OCI-LY7 (cell line): Measurements from ENCODE around the gene FSHR. TPM values are rescaled to one million over a fixed set of nuclear protein-coding genes. Genes with fewer than 3 reads are reported as not detected.

Experiments used
- BruUV-seq: library from RNA; stranded (reverse); fragments of 400-500 nt; replicated peaks from 2 replicates; lab custom pipeline; 2021; lab: Mats Ljungman, UMichigan
- CTCF ChIA-PET: fragments of 300-600 bp; sonication (Branson Sonifier 250); formaldehyde crosslinking; loops from one replicate; lab custom pipeline; 2022; ENCODE audit warnings: antibody characterized with exemption; ENCODE audit not compliant: unreplicated experiment; lab: Charles Lee
- POLR2A ChIA-PET: fragments of 300-600 bp; sonication (Branson Sonifier 250); formaldehyde crosslinking; loops from one replicate; lab custom pipeline; 2022; ENCODE audit warnings: antibody characterized with exemption; lab: Charles Lee
- DNase-seq: peaks from one replicate; pipeline ENCODE4 v3.0.0-alpha.2; 2015; ENCODE audit warnings: low spot score
- H2AFZ ChIP-seq: fragments of 200-600 bp; sonication (generic), shearing (Covaris generic); 2 replicates; pipeline ENCODE4 v1.6.1; 2014; ENCODE audit warnings: mild to moderate bottlenecking, antibody characterized with exemption, low read length, moderate library complexity
- H3K27ac ChIP-seq: fragments of 200-600 bp; sonication (generic); 2 replicates; pipeline ENCODE4 v1.5.1; 2014; ENCODE audit warnings: mixed run types, low read depth, mild to moderate bottlenecking, moderate library complexity, low read length, inconsistent platforms; ENCODE audit not compliant: poor library complexity, severe bottlenecking
- H3K36me3 ChIP-seq: fragments of 200-600 bp; sonication (generic); 2 replicates; pipeline ENCODE4 v1.6.1; 2014; ENCODE audit warnings: mild to moderate bottlenecking, antibody characterized with exemption, low read length, moderate library complexity, mixed read lengths; ENCODE audit not compliant: insufficient read depth
- H3K4me1 ChIP-seq: fragments of 200-600 bp; sonication (generic); 2 replicates; pipeline ENCODE4 v1.5.1; 2014; ENCODE audit warnings: mild to moderate bottlenecking, low read length; ENCODE audit not compliant: insufficient read depth, poor library complexity, severe bottlenecking
- H3K4me2 ChIP-seq: fragments of 200-600 bp; sonication (generic); 2 replicates; pipeline ENCODE4 v1.6.1; 2014; ENCODE audit warnings: mild to moderate bottlenecking, low read length
- H3K4me3 ChIP-seq: fragments of 200-600 bp; sonication (generic); 2 replicates; pipeline ENCODE4 v1.5.1; 2014; ENCODE audit warnings: mild to moderate bottlenecking, low read depth, low read length; ENCODE audit not compliant: poor library complexity, severe bottlenecking
- H3K79me2 ChIP-seq: fragments of 200-600 bp; sonication (generic); 2 replicates; pipeline ENCODE4 v1.6.1; 2016; ENCODE audit warnings: low read depth, mild to moderate bottlenecking, low read length, moderate library complexity, mixed read lengths; ENCODE audit not compliant: insufficient read depth
- H3K9me2 ChIP-seq: fragments of 200-600 bp; sonication (generic); 2 replicates; pipeline ENCODE4 v1.6.1; 2016; ENCODE audit warnings: mild to moderate bottlenecking, low read length, mixed read lengths; ENCODE audit not compliant: insufficient read depth
- H3K9me3 ChIP-seq: fragments of 200-600 bp; sonication (generic); 2 replicates; pipeline ENCODE4 v1.6.1; 2014; ENCODE audit warnings: mild to moderate bottlenecking, mixed run types, low read length, mixed read lengths
- H4K20me1 ChIP-seq: fragments of 200-600 bp; sonication (generic); 2 replicates; pipeline ENCODE4 v1.6.1; 2014; ENCODE audit warnings: mild to moderate bottlenecking, antibody characterized with exemption, low read length, moderate library complexity, mixed read lengths; ENCODE audit not compliant: insufficient read depth
- EZH2phosphoT487 ChIP-seq: fragments of 200-600 bp; sonication (generic); IDR thresholded peaks from 2 replicates; pipeline ENCODE4 v1.6.1; 2018; ENCODE audit warnings: low read depth, borderline replicate concordance, mild to moderate bottlenecking, mixed run types, antibody characterized with exemption, low read length, moderate library complexity, mixed read lengths
- intact Hi-C: fragments of 100-400 bp; cut with micrococcal nuclease; formaldehyde crosslinking; loops from one replicate; pipeline ENCODE4 v1.10.0; 2022; ENCODE audit not compliant: unreplicated experiment
- total RNA-seq, 2 experiments: library from RNA; depleted of rRNA in 1 of 2; stranded (reverse); fragments of >200 nt in 1 of 2; shearing (Covaris generic) in 1 of 2; gene quantifications; 2 replicates each; pipeline ENCODE4 v1.2.3, GENCODE V29; 2014 to 2022
- TF ChIP-seq, protein P1 (sequence below): fragments of 200-600 bp; sonication (generic); conservative IDR thresholded peaks from 2 replicates; pipeline ENCODE4 v1.5.1; 2014; ENCODE audit warnings: mild to moderate bottlenecking, antibody characterized with exemption, low read length, moderate library complexity, mixed read lengths

FSHR gene
- total RNA-seq, 2 experiments from 2014 or later, result not detected

DNA sequence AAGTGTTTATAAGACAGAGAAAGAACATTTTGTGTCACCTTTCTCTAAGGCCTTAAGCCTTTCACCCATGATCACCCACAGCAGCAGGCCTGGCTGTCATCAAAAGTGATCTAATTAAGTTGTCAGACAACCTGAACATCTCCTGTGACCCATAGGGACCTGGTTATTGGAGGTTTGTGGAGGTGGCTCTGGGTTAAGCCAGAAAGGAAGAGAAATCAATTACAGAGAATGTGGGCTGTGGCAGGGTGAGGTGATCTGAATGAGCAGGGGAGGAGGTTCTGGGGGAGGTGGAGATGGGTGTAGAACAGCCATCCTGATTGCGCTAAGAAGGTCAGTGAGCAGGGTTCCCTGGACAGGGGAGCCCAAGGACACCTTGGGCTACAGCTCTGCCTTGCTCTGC lies 170.8 kb downstream of the FSHR start:
- no peaks in the 10 kb centered on the region for H3K79me2 ChIP-seq
- H3K4me3 ChIP-seq, result no peak overlapping the region
- no TSS peak for BruUV-seq
- intact Hi-C loops, result no loop called here
- H4K20me1 ChIP-seq, result no peaks in the 10 kb centered on the region
- no peaks in the 10 kb centered on the region for H3K9me2 ChIP-seq
- no peaks in the 10 kb centered on the region for H3K36me3 ChIP-seq
- H3K27ac ChIP-seq, result no peak overlapping the region
- no peak overlapping the region for H2AFZ ChIP-seq
- H3K9me3 ChIP-seq, result no peaks in the 10 kb centered on the region
- no peaks in the 10 kb centered on the region for H3K4me1 ChIP-seq
- DNase-seq, result no peak
- no peak for TF ChIP-seq EZH2phosphoT487
- TF ChIP-seq, protein P1, sequence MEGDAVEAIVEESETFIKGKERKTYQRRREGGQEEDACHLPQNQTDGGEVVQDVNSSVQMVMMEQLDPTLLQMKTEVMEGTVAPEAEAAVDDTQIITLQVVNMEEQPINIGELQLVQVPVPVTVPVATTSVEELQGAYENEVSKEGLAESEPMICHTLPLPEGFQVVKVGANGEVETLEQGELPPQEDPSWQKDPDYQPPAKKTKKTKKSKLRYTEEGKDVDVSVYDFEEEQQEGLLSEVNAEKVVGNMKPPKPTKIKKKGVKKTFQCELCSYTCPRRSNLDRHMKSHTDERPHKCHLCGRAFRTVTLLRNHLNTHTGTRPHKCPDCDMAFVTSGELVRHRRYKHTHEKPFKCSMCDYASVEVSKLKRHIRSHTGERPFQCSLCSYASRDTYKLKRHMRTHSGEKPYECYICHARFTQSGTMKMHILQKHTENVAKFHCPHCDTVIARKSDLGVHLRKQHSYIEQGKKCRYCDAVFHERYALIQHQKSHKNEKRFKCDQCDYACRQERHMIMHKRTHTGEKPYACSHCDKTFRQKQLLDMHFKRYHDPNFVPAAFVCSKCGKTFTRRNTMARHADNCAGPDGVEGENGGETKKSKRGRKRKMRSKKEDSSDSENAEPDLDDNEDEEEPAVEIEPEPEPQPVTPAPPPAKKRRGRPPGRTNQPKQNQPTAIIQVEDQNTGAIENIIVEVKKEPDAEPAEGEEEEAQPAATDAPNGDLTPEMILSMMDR, result no peak
- ChIA-PET CTCF (no interaction called here), POLR2A (interaction anchor here (0.6 kb wide), 1 partner anchor 338 kb away, joined by 3 read pairs; no protein-coding TSS in a partner anchor)
- H3K4me2 ChIP-seq, result no peak overlapping the region

DNA sequence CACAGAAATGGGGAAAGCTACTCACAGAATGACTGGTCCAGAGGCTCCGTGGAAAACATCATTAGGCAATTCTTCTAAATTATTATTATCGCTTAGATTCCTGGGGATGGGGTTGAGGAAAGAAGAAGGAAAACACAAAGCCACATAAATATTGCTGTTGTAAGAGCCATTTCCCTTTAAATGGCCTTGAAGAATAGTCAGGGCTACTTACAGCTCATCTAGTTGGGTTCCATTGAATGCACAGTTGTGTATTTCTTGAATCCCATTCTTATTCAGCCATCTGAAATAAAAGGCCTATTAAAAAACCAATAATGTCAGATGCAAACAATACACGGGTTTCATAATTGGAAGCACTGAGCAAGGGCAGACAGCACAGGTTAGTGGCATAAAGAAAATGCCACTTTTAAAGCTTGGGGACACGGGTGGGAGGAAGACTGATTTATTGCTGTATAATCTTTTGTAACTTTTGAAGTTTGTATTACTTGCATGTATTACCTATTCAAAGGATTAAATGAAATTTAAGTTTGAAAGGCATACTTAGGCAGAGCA lies 171.4 kb downstream of the FSHR start:
- Histone ChIP-seq H2AFZ (no peak overlapping the region), H3K4me2 (no peak overlapping the region), H3K9me3 (no peaks in the 10 kb centered on the region), H3K36me3 (no peaks in the 10 kb centered on the region), H3K9me2 (no peaks in the 10 kb centered on the region), H3K4me1 (no peaks in the 10 kb centered on the region), H4K20me1 (no peaks in the 10 kb centered on the region), H3K27ac (no peak overlapping the region), H3K4me3 (no peak overlapping the region), H3K79me2 (no peaks in the 10 kb centered on the region)
- CTCF ChIA-PET, result no interaction called here
- BruUV-seq, result no TSS peak
- POLR2A ChIA-PET, result no interaction called here
- intact Hi-C loops, result no loop called here
- no peak for DNase-seq
- no peak for TF ChIP-seq EZH2phosphoT487
- TF ChIP-seq, protein P1, result no peak

DNA sequence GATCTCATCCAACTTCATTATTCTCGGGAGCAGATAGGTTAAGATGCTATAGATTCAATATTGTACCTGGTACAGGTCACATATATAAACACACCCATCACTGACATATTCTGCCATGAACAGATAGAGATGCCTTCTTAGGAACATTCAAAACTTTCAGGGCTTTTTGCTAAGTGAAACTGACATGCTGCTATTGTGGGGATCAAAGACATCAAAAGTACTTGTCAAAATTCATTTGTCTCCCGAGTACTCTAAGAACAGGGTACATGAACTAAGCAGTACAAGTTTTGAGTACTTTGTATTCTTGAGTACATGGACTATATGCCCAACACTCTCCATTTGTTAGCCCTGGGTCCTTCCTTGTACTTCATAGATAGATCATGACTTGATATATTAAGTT lies 173.5 kb downstream of the FSHR start:
- no TSS peak for BruUV-seq

More for the DNA sequence above, 173.5 kb downstream of the FSHR start:
- H4K20me1 ChIP-seq, result no peaks in the 10 kb centered on the region
- intact Hi-C loops, result no loop called here
- CTCF ChIA-PET, result no interaction called here
- no peaks in the 10 kb centered on the region for H3K9me2 ChIP-seq
- no peak for DNase-seq
- no peak for TF ChIP-seq EZH2phosphoT487
- TF ChIP-seq, protein P1, result no peak
- H3K79me2 ChIP-seq, result no peaks in the 10 kb centered on the region
- no peak overlapping the region for H2AFZ ChIP-seq
- no peak overlapping the region for H3K27ac ChIP-seq
- POLR2A ChIA-PET, result no interaction called here
- H3K9me3 ChIP-seq, result no peaks in the 10 kb centered on the region
- H3K4me2 ChIP-seq, result no peak overlapping the region
- H3K4me1 ChIP-seq, result no peaks in the 10 kb centered on the region
- H3K36me3 ChIP-seq, result no peaks in the 10 kb centered on the region
- no peak overlapping the region for H3K4me3 ChIP-seq
